Activated CD4-positive, alpha-beta T cell treated with anti-CD3 and anti-CD28 coated beads, Interleukin-2, amount 10 ng/mL, durations not matched to agents 24 days and 14 days (primary cell): ENCODE results near the gene IFI35. TPM values are rescaled to one million over a fixed set of nuclear protein-coding genes. Genes with fewer than 3 reads are reported as not detected.
"Not testable (repeated sequence)": the region's sequence is repeated elsewhere in the genome, so short reads cannot be mapped to it uniquely, and the experiment has no call there.

Experiments
- DNase-seq: peaks from one replicate; pipeline ENCODE4 v3.0.0; 2022
- H3K27ac Mint-ChIP-seq: one replicate; pipeline ENCODE4 v1.8.0; 2022; ENCODE audit warnings: mild to moderate bottlenecking, mixed read lengths
- H3K27me3 Mint-ChIP-seq: one replicate; pipeline ENCODE4 v1.8.0; 2022; ENCODE audit warnings: mixed read lengths
- H3K36me3 Mint-ChIP-seq: one replicate; pipeline ENCODE4 v1.8.0; 2022; ENCODE audit warnings: low read depth, mild to moderate bottlenecking, mixed read lengths
- H3K4me1 Mint-ChIP-seq: one replicate; pipeline ENCODE4 v1.8.0; 2021; ENCODE audit warnings: mixed read lengths
- H3K4me3 Mint-ChIP-seq: one replicate; pipeline ENCODE4 v1.8.0; 2022; ENCODE audit warnings: mild to moderate bottlenecking, moderate library complexity, mixed read lengths
- H3K9me3 Mint-ChIP-seq: one replicate; pipeline ENCODE4 v1.8.0; 2021; ENCODE audit warnings: mixed read lengths
- intact Hi-C: fragments of 100-400 bp; cut with micrococcal nuclease; formaldehyde crosslinking; loops from one replicate; pipeline ENCODE4 v1.15.1; 2023
- total RNA-seq: library from RNA; stranded (reverse); gene quantifications from 2 replicates; pipeline ENCODE4 v1.2.3, GENCODE V29; 2022

Gene IFI35
- total RNA-seq: 51.9 and 55.2 TPM in 2 replicates

- peaks cover 40% of the 10 kb centered on the region for H3K36me3 Mint-ChIP-seq
- peak within 1 kb of the TSS; percentile 98 for H3K4me3 Mint-ChIP-seq
- H3K4me1 Mint-ChIP-seq: peaks cover 22% of the 10 kb centered on the region
- no peaks in the 10 kb centered on the region for H3K27me3 Mint-ChIP-seq
- no peaks in the 10 kb centered on the region for H3K9me3 Mint-ChIP-seq
- DNase-seq: peak; percentile 97
- peak within 1 kb of the TSS; percentile 99 for H3K27ac Mint-ChIP-seq
- intact Hi-C loops: loop anchor here (1.0 kb wide), 2 partner anchors 9 to 15 kb away; partner anchors contain the start of genes RPL27 and VAT1
Measured at GRCh38 chr17:43006639-43007551, at the start of gene IFI35. Gene IFI35, plus strand, starts transcription at chr17:43006784. Its CDS starts 164 bp downstream, at chr17:43006948.

GRCh38 chr17:42964161-42964932 lies 42.2 kb upstream of the IFI35 start, which contains the start of gene AARSD1:
Gene AARSD1, minus strand, starts transcription at chr17:42964454. Its CDS starts 14 bp downstream, at chr17:42964440.
- Mint-ChIP-seq H3K9me3 (no peaks in the 10 kb centered on the region), H3K36me3 (peaks cover 31% of the 10 kb centered on the region), H3K4me1 (peaks cover 13% of the 10 kb centered on the region), H3K27ac (peak within 1 kb of the TSS; percentile 95), H3K4me3 (peak within 1 kb of the TSS; percentile 90), H3K27me3 (no peaks in the 10 kb centered on the region)
- DNase-seq: peak; percentile 97
- intact Hi-C loops: loop anchor here (2.0 kb wide), 2 partner anchors 16 to 34 kb away; partner anchors contain the start of genes PTGES3L, RPL27 and RUNDC1

- intact Hi-C loops: no loop called here
- no peaks in the 10 kb centered on the region for H3K9me3 Mint-ChIP-seq
- H3K4me1 Mint-ChIP-seq: peaks cover 9% of the 10 kb centered on the region
- no peak overlapping the region for H3K27ac Mint-ChIP-seq
- no peak for DNase-seq
- no peak overlapping the region for H3K4me3 Mint-ChIP-seq
- H3K27me3 Mint-ChIP-seq: no peaks in the 10 kb centered on the region
- H3K36me3 Mint-ChIP-seq: peaks cover 7% of the 10 kb centered on the region
Measured at GRCh38 chr17:42967925-42968324, 38.7 kb upstream of the IFI35 start.

- H3K4me3 Mint-ChIP-seq: no peak overlapping the region
- H3K27ac Mint-ChIP-seq: no peak overlapping the region
- H3K4me1 Mint-ChIP-seq: peaks cover 4% of the 10 kb centered on the region
- H3K27me3 Mint-ChIP-seq: no peaks in the 10 kb centered on the region
- DNase-seq: no peak
- peaks cover 4% of the 10 kb centered on the region for H3K36me3 Mint-ChIP-seq
- no peaks in the 10 kb centered on the region for H3K9me3 Mint-ChIP-seq
- intact Hi-C loops: no loop called here
Measured at GRCh38 chr17:42969001-42969581, 37.5 kb upstream of the IFI35 start.

GRCh38 chr17:42971589-42971988 lies 35.0 kb upstream of the IFI35 start:
- intact Hi-C loops: no loop called here
- no peaks in the 10 kb centered on the region for H3K9me3 Mint-ChIP-seq
- no peak for DNase-seq
- no peaks in the 10 kb centered on the region for H3K36me3 Mint-ChIP-seq
- no peaks in the 10 kb centered on the region for H3K27me3 Mint-ChIP-seq
- H3K4me3 Mint-ChIP-seq: no peak overlapping the region
- H3K4me1 Mint-ChIP-seq: no peaks in the 10 kb centered on the region
- no peak overlapping the region for H3K27ac Mint-ChIP-seq

GRCh38 chr17:42973323-42973722 lies 33.3 kb upstream of the IFI35 start:
- H3K9me3 Mint-ChIP-seq, H3K4me3 Mint-ChIP-seq, DNase-seq, intact Hi-C loops, H3K27ac Mint-ChIP-seq, H3K4me1 Mint-ChIP-seq, H3K36me3 Mint-ChIP-seq, H3K27me3 Mint-ChIP-seq: not testable (repeated sequence)

GRCh38 chr17:42975265-42975664 lies 31.3 kb upstream of the IFI35 start:
- H3K4me1 Mint-ChIP-seq: peaks cover 11% of the 10 kb centered on the region
- intact Hi-C loops: no loop called here
- H3K27me3 Mint-ChIP-seq: no peaks in the 10 kb centered on the region
- H3K36me3 Mint-ChIP-seq: no peaks in the 10 kb centered on the region
- no peaks in the 10 kb centered on the region for H3K9me3 Mint-ChIP-seq
- H3K4me3 Mint-ChIP-seq: no peak overlapping the region
- no peak for DNase-seq
- no peak overlapping the region for H3K27ac Mint-ChIP-seq

GRCh38 chr17:42975701-42976100 lies 30.9 kb upstream of the IFI35 start:
- H3K27ac Mint-ChIP-seq, H3K36me3 Mint-ChIP-seq, H3K27me3 Mint-ChIP-seq, intact Hi-C loops, H3K4me3 Mint-ChIP-seq, DNase-seq, H3K9me3 Mint-ChIP-seq: not testable (repeated sequence)
- H3K4me1 Mint-ChIP-seq: peaks cover 12% of the 10 kb centered on the region

GRCh38 chr17:42979511-42980273 lies 26.9 kb upstream of the IFI35 start, which contains the start of gene PTGES3L:
Gene PTGES3L, minus strand, starts transcription at chr17:42980080. Its CDS starts 27 bp downstream, at chr17:42980053.
- no peaks in the 10 kb centered on the region for H3K27me3 Mint-ChIP-seq

GRCh38 chr17:42980274-42980765 lies 26.3 kb upstream of the IFI35 start, which contains the start of gene RUNDC1:
Gene RUNDC1, plus strand, starts transcription at chr17:42980565. Its CDS starts 12 bp downstream, at chr17:42980577.
- peaks cover 15% of the 10 kb centered on the region for H3K36me3 Mint-ChIP-seq
- H3K4me1 Mint-ChIP-seq: peaks cover 29% of the 10 kb centered on the region
- peak; percentile 98 for DNase-seq
- H3K9me3 Mint-ChIP-seq: no peaks in the 10 kb centered on the region
- intact Hi-C loops: loop anchor here (1.0 to 2.0 kb wide), 2 partner anchors 16 to 145 kb away; partner anchors contain the start of genes AARSD1 and BRCA1
- peak within 1 kb of the TSS; percentile 96 for H3K4me3 Mint-ChIP-seq
- H3K27me3 Mint-ChIP-seq: no peaks in the 10 kb centered on the region
- H3K27ac Mint-ChIP-seq: peak within 1 kb of the TSS; percentile 98

More at GRCh38 chr17:42979511-42980273, 26.9 kb upstream of the IFI35 start, which contains the start of gene PTGES3L:
- Mint-ChIP-seq H3K27ac (peak within 1 kb of the TSS; percentile 98), H3K4me3 (peak within 1 kb of the TSS; percentile 96), H3K36me3 (peaks cover 12% of the 10 kb centered on the region), H3K9me3 (no peaks in the 10 kb centered on the region), H3K4me1 (peaks cover 29% of the 10 kb centered on the region)
- peak; percentile 79 for DNase-seq
- intact Hi-C loops: loop anchor here (1.0 to 2.0 kb wide), 2 partner anchors 15 to 146 kb away; partner anchors contain the start of genes AARSD1 and BRCA1

GRCh38 chr17:42980766-42981397 lies 25.7 kb upstream of the IFI35 start:
- Mint-ChIP-seq H3K9me3 (no peaks in the 10 kb centered on the region), H3K36me3 (peaks cover 19% of the 10 kb centered on the region), H3K27ac (peak overlapping the region; percentile 96), H3K4me1 (peaks cover 30% of the 10 kb centered on the region), H3K27me3 (no peaks in the 10 kb centered on the region), H3K4me3 (peak overlapping the region; percentile 96)
- intact Hi-C loops: loop anchor here (1.0 to 2.0 kb wide), 2 partner anchors 16 to 144 kb away; partner anchors contain the start of genes AARSD1 and BRCA1
- peak; percentile 88 for DNase-seq

- H3K4me3 Mint-ChIP-seq: peak overlapping the region; percentile 96
- intact Hi-C loops: loop anchor here (1.0 kb wide), 1 partner anchor 16 kb away; the partner anchor contains the start of gene RPL27
- no peaks in the 10 kb centered on the region for H3K9me3 Mint-ChIP-seq
- H3K36me3 Mint-ChIP-seq: peaks cover 19% of the 10 kb centered on the region
- peak overlapping the region; percentile 75 for H3K27ac Mint-ChIP-seq
- DNase-seq: no peak
- H3K27me3 Mint-ChIP-seq: no peaks in the 10 kb centered on the region
- H3K4me1 Mint-ChIP-seq: peaks cover 31% of the 10 kb centered on the region
Measured at GRCh38 chr17:42982266-42982665, 24.3 kb upstream of the IFI35 start.
